CD4-positive, alpha-beta T cell (primary cell): ENCODE results near the gene ANKS1B. TPM values are rescaled to one million over a fixed set of nuclear protein-coding genes. Genes with fewer than 3 reads are reported as not detected.

Experiments
- ATAC-seq: fragments of 200-7000 bp; cut with Tn5 transposase; one replicate; pipeline ENCODE4 v1.10.0; 2022; ENCODE audit warnings: mild to moderate bottlenecking; ENCODE audit not compliant: poor library complexity
- CTCF ChIA-PET: fragments of 350-600 bp; sonication (Branson Sonifier 250); formaldehyde crosslinking; loops from one replicate; lab custom pipeline; 2021; ENCODE audit warnings: antibody characterized with exemption, inconsistent platforms; lab: Charles Lee
- POLR2A ChIA-PET: fragments of 350-600 bp; sonication (Branson Sonifier 250); formaldehyde crosslinking; loops from one replicate; lab custom pipeline; 2021; ENCODE audit warnings: antibody characterized with exemption, inconsistent platforms; lab: Charles Lee
- DNase-seq, 14 experiments: peaks; one replicate each; pipeline ENCODE4 v3.0.0-alpha.2; 2013 to 2020; ENCODE audit warnings: mixed read lengths in 2 of 14
- H3K27ac ChIP-seq, 2 donors: one replicate each; pipeline versions ENCODE4 v1.5.1 to v1.7.0; 2013; ENCODE audit warnings: low read length in 2 of 2, low read depth in 1 of 2, mild to moderate bottlenecking in 1 of 2
- H3K27me3 ChIP-seq, 2 experiments: 1 replicate in 1 of 2; 2 replicates in 1 of 2; pipeline versions ENCODE4 v1.6.1 to v1.7.0; 2013; ENCODE audit warnings: low read length in 2 of 2, control low read depth in 1 of 2, mild to moderate bottlenecking in 1 of 2, moderate library complexity in 1 of 2; ENCODE audit not compliant: insufficient read depth in 2 of 2, control insufficient read depth in 1 of 2
- H3K36me3 ChIP-seq: one replicate; pipeline ENCODE4 v1.6.1; 2013; ENCODE audit warnings: low read length, control low read depth; ENCODE audit not compliant: insufficient read depth
- H3K4me1 ChIP-seq: one replicate; pipeline ENCODE4 v1.6.1; 2013; ENCODE audit warnings: low read length, control low read depth; ENCODE audit not compliant: insufficient read depth
- H3K4me3 ChIP-seq: one replicate; pipeline ENCODE4 v1.5.1; 2013; ENCODE audit warnings: mild to moderate bottlenecking, low read length, moderate library complexity
- H3K9me3 ChIP-seq, 2 experiments: 1 replicate in 1 of 2; 2 replicates in 1 of 2; pipeline versions ENCODE4 v1.6.1 to v1.7.0; 2013; ENCODE audit warnings: low read length in 2 of 2, mild to moderate bottlenecking in 2 of 2, control low read depth in 1 of 2, moderate library complexity in 1 of 2; ENCODE audit not compliant: control insufficient read depth in 1 of 2, insufficient read depth in 1 of 2
- H3K27ac Mint-ChIP-seq: one replicate; pipeline ENCODE4 v1.8.0; 2020; ENCODE audit warnings: mixed read lengths
- H3K27me3 Mint-ChIP-seq: one replicate; pipeline ENCODE4 v1.8.0; 2021; ENCODE audit warnings: mixed read lengths
- H3K36me3 Mint-ChIP-seq: one replicate; pipeline ENCODE4 v1.8.0; 2021; ENCODE audit warnings: low read depth, mixed read lengths
- H3K4me1 Mint-ChIP-seq: one replicate; pipeline ENCODE4 v1.8.0; 2021; ENCODE audit warnings: low read depth, mixed read lengths
- H3K4me3 Mint-ChIP-seq: one replicate; pipeline ENCODE4 v1.8.0; 2020; ENCODE audit warnings: mild to moderate bottlenecking, mixed read lengths
- H3K9me3 Mint-ChIP-seq: one replicate; pipeline ENCODE4 v1.8.0; 2020; ENCODE audit warnings: mixed read lengths
- intact Hi-C, 2 experiments: fragments of 100-400 bp; cut with DNase I in 1 of 2; cut with micrococcal nuclease in 1 of 2; formaldehyde crosslinking; loops; one replicate each; pipeline versions ENCODE4 v1.15.1 to v1.9.0; 2023 to 2025; cut with DNase I, micrococcal nuclease
- total RNA-seq, 174 experiments: library from RNA in 2 of 174; stranded (reverse) in 2 of 174; gene quantifications; one replicate each; pipeline ENCODE4 v1.2.3 and lab custom pipeline; 2021 to 2026
- TF ChIP-seq, protein P1 (sequence below): fragments of 200-600 bp; IDR thresholded peaks from one replicate; pipeline ENCODE4 v1.8.0; 2022; ENCODE audit warnings: antibody characterized with exemption, mild to moderate bottlenecking

Gene ANKS1B
- total RNA-seq, 2 experiments from 2014 or later: 0.16 to 1.1 TPM

DNA sequence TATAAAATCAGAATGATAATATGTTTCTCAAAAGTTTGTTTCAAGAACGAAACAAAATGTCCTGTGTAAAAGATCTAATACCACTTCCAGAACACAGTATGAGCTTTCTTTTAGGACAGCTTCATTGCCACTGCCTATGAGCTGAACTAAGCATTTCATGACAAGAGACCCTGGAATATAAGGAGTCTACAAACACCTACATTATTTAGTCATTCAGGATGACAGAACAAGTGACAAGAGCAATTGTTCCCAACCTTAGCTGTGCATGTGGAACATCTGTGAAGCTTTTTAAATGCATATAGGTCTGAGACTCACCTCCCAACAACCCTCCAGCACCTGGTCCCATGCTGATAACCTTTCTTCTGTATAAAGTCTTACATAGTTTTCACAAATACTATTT, 440.3 kb downstream of the ANKS1B start:
- H3K27me3 ChIP-seq: no peaks in the 10 kb centered on the region
- Mint-ChIP-seq H3K4me1 (no peaks in the 10 kb centered on the region), H3K9me3 (peaks cover 5% of the 10 kb centered on the region), H3K27me3 (no peaks in the 10 kb centered on the region), H3K27ac (no peak overlapping the region), H3K36me3 (no peaks in the 10 kb centered on the region), H3K4me3 (no peak overlapping the region)
- intact Hi-C loops: no loop called here
- TF ChIP-seq, protein P1, sequence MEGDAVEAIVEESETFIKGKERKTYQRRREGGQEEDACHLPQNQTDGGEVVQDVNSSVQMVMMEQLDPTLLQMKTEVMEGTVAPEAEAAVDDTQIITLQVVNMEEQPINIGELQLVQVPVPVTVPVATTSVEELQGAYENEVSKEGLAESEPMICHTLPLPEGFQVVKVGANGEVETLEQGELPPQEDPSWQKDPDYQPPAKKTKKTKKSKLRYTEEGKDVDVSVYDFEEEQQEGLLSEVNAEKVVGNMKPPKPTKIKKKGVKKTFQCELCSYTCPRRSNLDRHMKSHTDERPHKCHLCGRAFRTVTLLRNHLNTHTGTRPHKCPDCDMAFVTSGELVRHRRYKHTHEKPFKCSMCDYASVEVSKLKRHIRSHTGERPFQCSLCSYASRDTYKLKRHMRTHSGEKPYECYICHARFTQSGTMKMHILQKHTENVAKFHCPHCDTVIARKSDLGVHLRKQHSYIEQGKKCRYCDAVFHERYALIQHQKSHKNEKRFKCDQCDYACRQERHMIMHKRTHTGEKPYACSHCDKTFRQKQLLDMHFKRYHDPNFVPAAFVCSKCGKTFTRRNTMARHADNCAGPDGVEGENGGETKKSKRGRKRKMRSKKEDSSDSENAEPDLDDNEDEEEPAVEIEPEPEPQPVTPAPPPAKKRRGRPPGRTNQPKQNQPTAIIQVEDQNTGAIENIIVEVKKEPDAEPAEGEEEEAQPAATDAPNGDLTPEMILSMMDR: no peak
- H3K36me3 ChIP-seq: no peaks in the 10 kb centered on the region
- ChIA-PET POLR2A (no interaction called here), CTCF (no interaction called here)
- H3K27ac ChIP-seq: no peak overlapping the region
- H3K4me3 ChIP-seq: no peak overlapping the region
- no peak for ATAC-seq
- H3K9me3 ChIP-seq: peaks cover 0 to 3% of the 10 kb centered on the region in 2 experiments
- no peaks in the 10 kb centered on the region for H3K4me1 ChIP-seq
- no peak for DNase-seq

DNA sequence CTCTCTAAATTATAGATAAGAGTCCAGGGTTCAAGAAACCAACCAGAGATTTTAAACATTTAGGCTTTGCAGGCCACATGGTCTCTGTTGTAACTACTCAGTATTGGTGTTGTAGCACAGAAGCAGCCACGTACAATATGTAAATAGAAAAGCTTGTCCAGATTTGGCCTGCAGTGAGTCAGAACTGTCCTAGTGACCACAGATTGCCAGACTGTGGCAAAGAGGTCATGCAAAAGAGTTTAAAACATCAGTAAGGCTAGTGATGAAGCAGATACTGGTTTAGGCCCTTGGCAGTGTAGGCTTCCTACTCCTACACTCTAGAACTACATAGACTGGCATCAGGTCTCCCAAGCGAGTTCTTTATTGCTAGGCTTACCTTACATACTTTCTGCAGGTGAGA, 454.8 kb downstream of the ANKS1B start:
- no peak for DNase-seq
- no peak for ATAC-seq
- Mint-ChIP-seq H3K27ac (no peak overlapping the region), H3K4me3 (no peak overlapping the region), H3K27me3 (no peaks in the 10 kb centered on the region), H3K36me3 (no peaks in the 10 kb centered on the region), H3K4me1 (no peaks in the 10 kb centered on the region), H3K9me3 (peaks cover 18% of the 10 kb centered on the region)
- no peak overlapping the region for H3K27ac ChIP-seq
- H3K36me3 ChIP-seq: no peaks in the 10 kb centered on the region
- TF ChIP-seq, protein P1: no peak
- ChIA-PET POLR2A (no interaction called here), CTCF (no interaction called here)
- no peaks in the 10 kb centered on the region for H3K27me3 ChIP-seq
- peaks cover 0 to 5% of the 10 kb centered on the region in 2 experiments for H3K9me3 ChIP-seq
- intact Hi-C loops: no loop called here
- no peaks in the 10 kb centered on the region for H3K4me1 ChIP-seq
- no peak overlapping the region for H3K4me3 ChIP-seq

DNA sequence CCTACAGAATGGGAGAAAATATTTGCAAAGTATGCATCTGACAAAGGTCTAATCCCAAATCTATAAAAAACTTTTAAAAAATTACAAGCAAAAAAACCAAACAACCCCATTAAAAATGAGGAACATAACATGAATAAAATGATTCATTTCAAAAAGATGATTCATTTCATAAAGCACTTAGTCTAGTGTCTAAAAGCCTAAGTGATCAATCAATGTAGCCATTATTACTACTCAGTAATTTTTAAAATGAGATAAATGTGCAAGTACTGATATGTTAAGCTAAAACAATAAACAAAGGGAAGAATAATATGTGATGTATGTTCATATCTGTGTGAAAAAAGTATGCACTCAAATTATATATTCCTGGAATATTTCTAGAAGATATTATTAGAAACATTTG, 456.3 kb downstream of the ANKS1B start:
- no peak for ATAC-seq
- ChIA-PET CTCF (no interaction called here), POLR2A (no interaction called here)
- Mint-ChIP-seq H3K4me1 (no peaks in the 10 kb centered on the region), H3K27me3 (no peaks in the 10 kb centered on the region), H3K4me3 (no peak overlapping the region), H3K36me3 (no peaks in the 10 kb centered on the region), H3K9me3 (peaks cover 14% of the 10 kb centered on the region), H3K27ac (no peak overlapping the region)
- no peaks in the 10 kb centered on the region for H3K36me3 ChIP-seq
- H3K4me3 ChIP-seq: no peak overlapping the region
- H3K27ac ChIP-seq: no peak overlapping the region
- intact Hi-C loops: no loop called here
- H3K4me1 ChIP-seq: no peaks in the 10 kb centered on the region
- H3K27me3 ChIP-seq: no peaks in the 10 kb centered on the region
- TF ChIP-seq, protein P1: no peak
- peaks cover 3 to 7% of the 10 kb centered on the region in 2 experiments for H3K9me3 ChIP-seq
- no peak for DNase-seq
